GM12891 (cell line): ENCODE results near the gene SLC27A3.

ENCODE experiments used
- POLR2A ChIP-seq: IDR thresholded peaks from 2 replicates; pipeline ENCODE4 v1.6.1; 2011; ENCODE audit warnings: low read depth, low read length, control low read depth
- POLR2AphosphoS5 ChIP-seq: IDR thresholded peaks from 2 replicates; pipeline ENCODE4 v1.6.1; 2011; ENCODE audit warnings: low read depth, low read length, control low read depth
- SPI1 ChIP-seq: IDR thresholded peaks from 2 replicates; pipeline ENCODE4 v1.6.1; 2011; ENCODE audit warnings: low read depth, low read length, control low read depth

DNA sequence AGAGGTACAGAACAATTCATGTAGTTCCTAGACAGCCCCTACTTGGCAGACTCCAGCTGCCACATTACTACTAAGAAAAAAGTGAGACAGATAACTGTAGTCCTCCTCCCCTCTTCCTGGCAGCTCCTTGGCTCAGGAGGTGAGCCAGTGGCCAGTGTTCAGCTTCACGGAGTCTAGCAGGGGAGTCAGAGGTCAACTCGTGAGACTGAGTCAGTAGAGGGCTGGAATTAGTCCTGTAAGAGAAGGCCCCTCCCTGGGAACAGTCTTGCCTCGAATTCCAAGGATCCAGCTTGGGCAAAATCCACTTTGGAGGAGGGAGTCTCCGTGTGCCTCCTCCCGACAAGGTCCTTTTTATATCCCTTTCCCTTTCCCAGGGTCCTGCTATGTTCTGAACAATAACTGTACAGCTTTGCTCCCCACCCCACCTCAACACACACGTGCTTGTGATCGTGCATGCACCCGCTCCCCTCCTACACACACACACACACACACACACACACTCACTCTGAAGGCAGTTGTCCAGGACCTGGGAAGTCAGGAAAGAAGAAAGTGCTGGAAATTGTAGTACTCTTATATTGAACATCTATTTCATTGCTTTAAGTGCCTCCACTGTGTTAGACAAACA, 22.5 kb upstream of the SLC27A3 start:
- no peak for TF ChIP-seq POLR2A
- no peak for TF ChIP-seq POLR2AphosphoS5
- no peak for TF ChIP-seq SPI1
